GM21423 (cell line): ENCODE results near the gene ZDHHC7.

Source experiments
- ATAC-seq: cut with Tn5 transposase; IDR thresholded peaks from one replicate; pipeline ENCODE4 v1.9.1; 2021; ENCODE audit warnings: mild to moderate bottlenecking, moderate library complexity; ENCODE audit not compliant: unreplicated experiment

Gene ZDHHC7

DNA sequence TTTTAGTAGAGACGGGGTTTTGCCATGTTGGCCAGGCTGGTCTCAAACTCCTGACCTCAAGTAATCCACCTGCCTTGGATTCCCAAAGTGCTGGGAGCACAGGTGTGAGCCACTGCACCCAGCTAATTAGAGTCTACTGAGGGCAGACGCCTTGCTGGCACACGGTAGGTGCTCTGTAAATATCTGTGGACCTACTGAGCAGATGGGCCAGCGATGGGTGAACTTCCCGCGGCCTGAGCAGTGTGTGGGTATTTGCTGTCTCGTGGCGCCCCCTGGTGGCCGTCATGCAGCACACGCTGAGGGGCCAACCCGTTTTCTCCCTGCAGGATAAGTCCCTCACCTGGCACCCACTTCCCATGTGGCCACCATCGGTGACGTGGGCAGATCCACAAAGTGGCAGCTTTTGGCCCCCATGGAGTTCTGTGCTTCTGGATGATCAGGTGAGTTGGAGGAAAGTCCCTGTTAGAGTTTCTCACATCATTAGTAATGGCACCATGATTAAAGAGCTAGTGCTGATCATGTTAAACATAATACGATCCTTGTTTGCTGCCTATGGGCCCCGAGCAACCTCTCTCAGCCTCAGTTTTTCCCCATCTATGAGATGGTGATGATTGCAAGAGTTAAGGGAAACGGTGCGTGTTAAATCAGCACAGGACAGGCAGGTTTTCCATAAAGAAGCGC is 40.7 kb downstream of the ZDHHC7 start:
- ATAC-seq = no peak

DNA sequence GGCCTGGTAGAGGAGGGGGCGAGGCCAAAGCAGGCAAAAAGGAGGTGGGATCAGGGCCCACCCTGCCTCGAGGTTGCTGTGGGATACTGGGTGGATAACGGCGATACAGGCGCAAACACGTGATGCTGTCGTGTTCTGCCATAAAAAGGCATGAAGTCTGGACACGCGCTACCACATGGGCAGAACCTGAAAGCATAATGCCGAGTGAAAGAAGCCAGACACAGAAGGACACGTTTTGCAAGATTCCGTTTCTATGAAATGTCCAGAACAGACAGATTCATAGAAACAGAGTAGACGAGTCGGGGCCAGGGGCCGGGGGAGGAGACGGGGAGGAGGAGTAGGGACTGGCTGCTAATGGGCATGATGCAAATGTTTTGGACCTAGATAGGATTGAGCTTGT is 43.5 kb downstream of the ZDHHC7 start:
- no peak for ATAC-seq

- ATAC-seq = no peak
Observed at GRCh38 chr16:84965428-84966415, 45.6 kb downstream of the ZDHHC7 start.

DNA sequence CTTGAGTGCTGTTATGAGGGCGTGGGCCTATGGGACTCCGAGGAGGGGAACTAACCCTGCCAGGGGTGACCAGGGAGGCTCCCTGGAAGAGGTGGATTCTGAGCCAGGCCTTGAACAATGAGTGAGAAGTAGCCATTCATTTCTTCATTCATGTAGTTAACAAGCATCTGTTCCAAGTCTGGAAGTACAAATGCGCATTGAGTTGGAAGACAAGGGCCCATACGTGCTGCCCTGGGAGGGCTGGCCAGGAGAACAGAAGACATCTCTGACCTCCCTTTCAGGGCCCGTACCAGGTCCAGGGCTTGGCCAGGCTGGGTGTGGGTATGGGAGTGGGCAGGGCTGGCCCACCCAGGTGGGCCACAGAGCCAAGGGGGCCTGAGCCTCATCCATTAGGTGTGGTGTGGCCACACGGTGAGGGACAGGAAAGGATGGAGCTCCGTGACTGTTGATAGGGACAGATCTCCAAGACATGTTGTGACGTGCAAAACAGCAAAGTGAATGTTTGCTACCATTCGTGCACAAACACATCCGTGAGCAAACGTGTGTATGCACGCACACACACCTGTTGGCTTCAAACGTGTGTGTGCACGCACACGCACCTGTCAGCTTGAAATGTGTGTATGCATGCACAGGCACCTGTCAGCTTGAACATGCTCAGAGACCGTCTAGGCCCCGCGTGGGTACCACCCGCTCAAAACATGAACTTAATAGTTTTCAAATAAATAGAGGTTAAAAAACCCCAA is 46.8 kb downstream of the ZDHHC7 start:
- ATAC-seq = no peak

DNA sequence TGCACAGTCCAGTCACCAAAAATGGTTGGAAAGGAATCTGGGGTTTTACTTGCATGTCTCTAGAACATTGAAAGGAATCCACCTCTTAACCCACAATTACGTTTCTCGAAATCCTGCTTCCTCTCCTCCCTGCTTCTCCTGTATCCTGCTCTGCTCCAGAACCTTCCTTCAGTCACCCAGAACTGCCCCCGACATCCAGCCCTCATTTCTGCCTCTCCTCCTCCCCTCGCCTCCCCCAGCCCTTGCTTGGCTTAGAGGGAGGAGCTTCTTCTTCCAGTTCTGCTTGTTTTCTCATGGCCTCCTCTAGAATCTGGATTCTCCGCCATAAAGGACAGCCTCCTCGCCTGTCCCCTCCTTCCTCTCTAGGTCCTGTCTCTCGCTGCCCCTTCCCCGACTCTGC is 48.3 kb downstream of the ZDHHC7 start:
- no peak for ATAC-seq

DNA sequence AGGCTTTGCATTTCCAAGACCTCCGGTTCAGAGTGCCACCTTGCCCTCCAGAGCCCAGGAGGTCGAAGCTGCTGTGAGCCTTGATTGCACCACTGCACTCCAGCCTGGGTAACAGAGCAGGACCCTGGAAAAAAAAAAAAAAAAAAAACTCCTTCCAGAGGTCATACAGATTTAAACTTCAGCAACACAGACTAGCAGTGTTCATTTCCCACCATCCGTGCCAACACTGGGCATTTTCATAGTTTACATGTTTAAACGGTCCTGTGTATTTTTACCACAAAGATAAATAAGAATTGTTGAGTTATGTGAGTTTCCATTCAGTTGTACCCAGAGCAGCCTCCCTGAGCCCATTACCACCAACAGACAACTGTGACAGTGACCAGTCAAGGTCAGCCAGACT is 50.4 kb downstream of the ZDHHC7 start:
- no peak for ATAC-seq

DNA sequence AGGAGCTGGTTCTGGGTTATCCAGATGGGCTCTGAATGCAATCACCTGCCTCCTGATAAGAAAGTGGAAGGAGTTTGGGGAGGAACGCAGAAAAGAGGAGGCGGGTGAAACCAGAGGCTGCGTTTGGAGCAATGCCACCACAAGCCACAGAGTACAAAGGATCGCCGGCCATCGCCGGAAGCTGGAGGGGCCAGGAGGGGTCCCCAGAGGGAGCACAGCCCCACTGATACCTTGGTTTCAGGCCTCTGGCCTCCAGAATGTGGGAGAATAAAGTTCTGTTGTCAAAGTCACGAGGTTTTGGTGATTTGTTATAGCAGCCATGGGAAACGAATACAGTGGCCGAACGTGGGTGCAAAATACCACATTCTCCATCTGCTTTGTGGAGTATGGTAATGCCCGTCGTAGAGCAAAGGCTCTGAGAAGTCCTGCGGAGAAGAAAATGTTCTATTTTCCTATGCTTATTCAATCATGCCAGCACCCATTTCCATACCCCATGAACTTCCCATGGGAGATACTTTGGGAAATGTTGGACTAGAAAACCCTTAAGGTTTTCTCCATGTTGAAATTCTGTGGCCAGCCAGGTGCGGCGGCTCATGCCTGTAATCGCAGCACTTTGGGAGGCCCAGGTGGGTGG is 51.4 kb downstream of the ZDHHC7 start:
- no peak for ATAC-seq

- ATAC-seq = no peak
Observed at GRCh38 chr16:84959045-84959576, 52.2 kb downstream of the ZDHHC7 start.

DNA sequence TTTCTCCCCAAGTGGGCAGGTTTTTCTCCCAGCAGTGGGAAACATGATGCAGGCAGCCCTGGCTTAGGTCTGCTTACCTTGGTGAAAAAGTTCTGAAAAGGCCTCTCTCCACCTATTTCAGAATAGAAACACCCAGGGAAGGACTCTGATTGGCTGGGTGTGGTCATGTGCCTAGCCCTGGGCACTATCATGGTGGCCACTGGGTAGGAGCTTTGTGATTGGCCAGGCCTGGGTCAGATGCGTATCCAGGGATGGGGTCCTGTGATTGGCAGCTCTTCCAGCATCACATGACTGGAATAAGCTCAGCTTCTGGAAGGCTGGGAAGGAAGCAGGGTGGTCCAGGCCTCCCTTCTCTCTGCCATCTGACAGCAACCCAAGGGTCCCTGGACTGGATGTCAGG is 53.5 kb downstream of the ZDHHC7 start:
- ATAC-seq = no peak

GRCh38 chr16:84957192-84957591 is 54.1 kb downstream of the ZDHHC7 start:
- no peak for ATAC-seq

DNA sequence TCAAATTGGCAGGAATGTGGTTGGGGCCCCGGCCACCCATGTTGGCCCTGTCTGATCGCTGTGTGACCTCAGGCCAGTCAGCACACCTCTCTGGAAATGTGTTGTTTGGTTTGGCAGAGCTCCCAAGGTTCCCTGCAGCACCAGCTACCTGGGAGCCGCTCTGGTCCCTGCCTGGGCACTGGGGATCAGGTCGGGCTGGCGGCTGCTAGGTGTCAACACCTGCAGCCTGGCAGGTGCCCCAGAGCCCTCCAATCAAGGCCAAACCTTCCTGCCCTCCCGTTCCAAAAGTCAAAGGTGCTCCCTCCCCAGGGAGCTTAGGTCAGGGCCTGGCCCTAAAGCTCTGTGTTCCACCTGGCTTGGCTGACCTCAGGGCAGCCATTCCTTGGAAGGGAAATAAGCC is 55.9 kb downstream of the ZDHHC7 start:
- no peak for ATAC-seq

- ATAC-seq = no peak
Observed at GRCh38 chr16:84953190-84953746, 58.1 kb downstream of the ZDHHC7 start.

DNA sequence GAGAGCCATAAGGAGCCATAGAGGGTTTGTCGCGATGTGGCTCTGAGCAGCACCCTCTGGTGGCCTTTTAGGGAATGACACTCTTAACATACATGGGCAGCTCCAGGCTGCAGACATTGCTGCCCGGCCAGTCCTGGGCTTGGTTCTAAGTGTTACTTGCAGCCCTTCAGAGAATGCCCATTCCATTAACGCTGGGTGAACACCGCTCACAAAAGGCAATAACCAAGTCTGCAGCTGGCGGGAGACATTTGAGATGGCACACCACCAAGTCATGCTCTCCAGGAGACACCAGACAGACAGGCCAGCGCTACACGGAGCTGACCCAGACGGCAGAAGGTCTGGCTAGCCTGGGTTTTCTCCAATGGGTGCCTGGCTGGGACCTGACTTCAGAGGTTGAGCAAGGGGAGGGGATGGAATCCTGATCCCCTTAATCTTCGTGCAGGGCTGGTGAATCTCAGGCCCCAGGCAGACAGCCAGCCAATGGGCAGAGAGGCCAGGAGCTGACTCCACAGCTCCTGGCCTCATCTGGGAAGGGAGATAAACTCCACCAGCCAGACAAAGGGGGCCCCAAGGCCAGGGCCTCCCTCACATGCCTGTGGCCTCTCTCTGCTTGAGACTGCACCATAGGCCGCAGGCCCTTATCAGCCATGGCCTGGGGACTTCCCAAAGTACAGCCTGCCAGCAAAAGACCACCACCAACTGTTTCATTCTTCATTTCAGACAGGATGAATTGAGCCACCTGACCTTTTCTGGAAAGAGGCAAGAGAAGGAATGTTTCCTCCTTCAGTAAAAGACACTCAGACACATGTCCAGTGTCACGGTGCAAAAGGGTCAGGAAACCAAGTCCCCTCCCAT is 58.8 kb downstream of the ZDHHC7 start:
- peak; percentile 53 for ATAC-seq

- ATAC-seq = no peak
Observed at GRCh38 chr16:84950906-84951305, 60.4 kb downstream of the ZDHHC7 start.

DNA sequence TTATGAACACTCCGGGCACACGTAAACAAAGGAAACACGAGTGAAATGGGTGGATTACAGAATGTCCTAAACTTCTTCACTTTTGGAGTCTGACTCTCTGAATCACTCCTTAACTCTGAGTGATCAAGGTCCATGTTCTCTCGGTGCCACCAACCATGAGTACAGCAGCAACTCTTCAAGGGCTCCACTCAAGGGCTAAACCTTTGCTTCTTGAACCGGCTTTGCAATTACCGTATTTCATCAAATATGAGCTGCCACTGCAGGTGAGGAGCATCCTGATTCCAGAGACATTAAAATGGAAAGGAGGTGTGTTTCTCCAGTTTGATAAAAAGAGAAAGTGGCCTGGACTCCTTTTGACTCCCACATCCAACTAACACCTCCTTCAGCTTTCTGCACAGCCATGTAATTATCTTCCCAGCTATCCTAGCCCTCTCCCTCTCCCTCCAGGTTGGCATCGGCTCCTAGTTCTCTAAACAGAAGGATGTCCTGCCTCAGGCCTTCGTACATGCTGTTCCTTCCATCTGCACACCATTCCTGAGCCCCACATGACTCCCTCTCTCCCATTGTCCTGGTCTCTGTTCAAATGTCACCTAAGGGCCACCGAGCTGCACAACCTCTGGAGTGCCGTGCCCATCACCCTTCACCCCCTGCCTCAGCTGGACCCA is 61.4 kb downstream of the ZDHHC7 start:
- ATAC-seq = no peak

- no peak for ATAC-seq
Observed at GRCh38 chr16:84948851-84949610, 62.3 kb downstream of the ZDHHC7 start.

DNA sequence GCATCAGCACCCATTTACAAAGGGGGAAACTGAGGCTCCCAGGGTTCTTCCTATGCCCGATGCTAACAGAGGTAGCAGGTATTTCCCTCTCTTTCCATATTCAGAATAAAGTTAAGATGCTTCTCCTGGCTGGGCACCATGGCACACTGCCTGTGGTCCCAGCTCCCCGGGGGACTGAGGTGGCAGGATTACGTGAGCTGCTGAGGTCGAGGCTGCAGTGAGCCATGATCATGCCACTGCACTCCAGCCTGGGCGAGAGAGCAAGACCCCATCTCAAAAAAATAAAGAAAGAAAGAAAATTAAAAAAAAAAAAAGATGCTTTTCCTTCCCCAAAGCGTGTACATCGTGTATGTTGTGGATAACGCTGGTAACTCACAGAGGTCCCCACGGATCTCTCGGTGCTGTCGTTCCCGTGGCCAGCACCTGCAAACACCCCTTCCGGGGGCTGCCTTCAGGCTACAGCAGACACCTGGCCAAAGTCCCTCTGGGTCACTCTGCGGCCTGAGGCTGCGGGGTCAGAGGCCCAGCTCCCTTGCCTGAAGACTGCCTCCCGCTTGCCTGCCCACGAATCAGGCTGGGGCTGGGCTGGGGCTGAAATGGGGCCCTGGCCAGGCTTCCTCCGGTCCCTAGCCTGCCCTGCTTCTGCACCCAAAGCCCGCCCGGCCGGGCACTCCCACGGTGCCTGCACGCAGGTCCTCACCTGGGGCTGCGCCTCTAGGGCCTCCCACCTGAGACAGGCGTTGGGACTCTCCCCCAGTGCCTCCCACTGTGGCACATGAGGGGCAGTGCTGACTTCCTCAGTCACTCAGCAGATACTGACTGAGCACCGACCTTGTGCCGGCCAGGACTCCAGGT is 63.1 kb downstream of the ZDHHC7 start:
- ATAC-seq = no peak
